ENCODE data around the gene GALNT10.

The GALNT10 gene

DNA sequence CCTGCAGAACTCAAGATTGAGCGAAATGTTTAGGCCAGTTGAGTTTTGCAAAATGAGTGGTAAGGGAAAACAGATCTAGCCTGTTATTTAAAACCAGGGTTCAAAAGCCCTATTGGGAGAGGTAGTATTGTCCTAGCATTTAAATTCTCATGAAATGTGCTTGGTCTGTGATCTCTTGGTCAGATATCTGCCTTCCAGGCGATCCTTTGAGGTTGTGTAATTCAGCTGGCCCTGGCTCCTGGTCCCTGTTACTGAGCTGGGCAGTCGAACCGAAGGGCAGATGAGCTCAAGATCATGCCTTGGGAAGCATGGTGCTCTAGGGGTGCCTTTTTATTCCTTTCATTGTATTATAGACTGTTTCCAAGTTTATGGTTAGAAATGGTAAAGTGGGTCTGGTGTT, 269.6 kb downstream of the GALNT10 start:
- no peak for TF ChIP-seq EZH2phosphoT487 (IDR thresholded peaks at IDR 0.05; ENCODE audit: borderline replicate concordance, low read length)
- no peak for TF ChIP-seq CTCF (IDR thresholded peaks at IDR 0.05; ENCODE audit: low read depth, low read length, poor library complexity, severe bottlenecking)
- Histone ChIP-seq H3K4me2 (ENCODE audit: low read length) (no peak overlapping the region), H3K36me3 (ENCODE audit: control insufficient read depth, low read length) (peaks cover 24% of the 10 kb centered on the region), H4K20me1 (ENCODE audit: control insufficient read depth, insufficient read depth, low read depth, low read length) (no peaks in the 10 kb centered on the region), H3F3A (ENCODE audit: control insufficient read depth, insufficient read depth) (no peaks in the 10 kb centered on the region), H3K9me3 (ENCODE audit: control insufficient read depth, insufficient read depth, low read length) (no peaks in the 10 kb centered on the region), H3K79me2 (ENCODE audit: control insufficient read depth, low read length) (no peaks in the 10 kb centered on the region), H3K4me1 (ENCODE audit: control insufficient read depth, low read length) (peaks cover 12% of the 10 kb centered on the region), H3K4me3 (ENCODE audit: low read length) (no peak overlapping the region), H3K27me3 (ENCODE audit: control insufficient read depth, low read length) (no peaks in the 10 kb centered on the region), H3K9me2 (replicated peaks; ENCODE audit: control insufficient read depth, low read length) (no peaks in the 10 kb centered on the region), H3K27ac (ENCODE audit: low read depth, low read length) (no peak overlapping the region)

DNA sequence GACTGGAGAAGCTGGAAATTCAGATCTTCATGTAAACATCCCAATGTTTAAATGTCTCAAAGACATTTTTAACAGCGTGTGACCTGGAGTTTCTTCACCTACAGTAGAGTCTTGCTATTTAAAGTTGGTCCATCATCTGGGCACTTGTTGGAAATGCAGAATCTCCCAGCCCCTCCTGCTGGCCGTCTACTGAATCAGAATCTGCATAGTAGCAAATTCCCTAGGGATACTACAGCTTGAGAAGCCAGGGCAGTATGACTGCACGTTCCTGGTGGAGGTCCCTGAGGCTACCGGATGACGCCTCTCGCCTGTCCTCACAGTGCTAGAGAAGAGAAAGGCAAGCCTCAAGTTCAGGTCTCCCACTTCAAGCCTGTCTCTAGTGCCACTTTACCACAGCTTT, 271.0 kb downstream of the GALNT10 start:
- Histone ChIP-seq H3K27ac (ENCODE audit: low read depth, low read length) (no peak overlapping the region), H4K20me1 (ENCODE audit: control insufficient read depth, insufficient read depth, low read depth, low read length) (no peaks in the 10 kb centered on the region), H3K36me3 (ENCODE audit: control insufficient read depth, low read length) (peaks cover 11% of the 10 kb centered on the region), H3K9me3 (ENCODE audit: control insufficient read depth, insufficient read depth, low read length) (no peaks in the 10 kb centered on the region), H3F3A (ENCODE audit: control insufficient read depth, insufficient read depth) (no peaks in the 10 kb centered on the region), H3K4me3 (ENCODE audit: low read length) (no peak overlapping the region), H3K4me1 (ENCODE audit: control insufficient read depth, low read length) (peaks cover 12% of the 10 kb centered on the region), H3K79me2 (ENCODE audit: control insufficient read depth, low read length) (no peaks in the 10 kb centered on the region), H3K9me2 (replicated peaks; ENCODE audit: control insufficient read depth, low read length) (no peaks in the 10 kb centered on the region), H3K27me3 (ENCODE audit: control insufficient read depth, low read length) (0 out of 2 replicates have a peak, but pooled peaks cover 3% of the 10 kb centered on the region), H3K4me2 (ENCODE audit: low read length) (no peak overlapping the region)
- TF ChIP-seq EZH2phosphoT487 (IDR thresholded peaks at IDR 0.05; ENCODE audit: borderline replicate concordance, low read length) = no peak
- no peak for TF ChIP-seq CTCF (IDR thresholded peaks at IDR 0.05; ENCODE audit: low read depth, low read length, poor library complexity, severe bottlenecking)

- Histone ChIP-seq H3K9me3 (ENCODE audit: control insufficient read depth, insufficient read depth, low read length) (no peaks in the 10 kb centered on the region), H3K79me2 (ENCODE audit: control insufficient read depth, low read length) (no peaks in the 10 kb centered on the region), H3K4me2 (ENCODE audit: low read length) (no peak overlapping the region), H3F3A (ENCODE audit: control insufficient read depth, insufficient read depth) (no peaks in the 10 kb centered on the region), H4K20me1 (ENCODE audit: control insufficient read depth, insufficient read depth, low read depth, low read length) (no peaks in the 10 kb centered on the region), H3K27me3 (ENCODE audit: control insufficient read depth, low read length) (0 out of 2 replicates have a peak, but pooled peaks cover 3% of the 10 kb centered on the region), H3K36me3 (ENCODE audit: control insufficient read depth, low read length) (no peaks in the 10 kb centered on the region), H3K4me1 (ENCODE audit: control insufficient read depth, low read length) (peaks cover 12% of the 10 kb centered on the region), H3K4me3 (ENCODE audit: low read length) (no peak overlapping the region), H3K27ac (ENCODE audit: low read depth, low read length) (no peak overlapping the region), H3K9me2 (replicated peaks; ENCODE audit: control insufficient read depth, low read length) (no peaks in the 10 kb centered on the region)
- TF ChIP-seq CTCF (IDR thresholded peaks at IDR 0.05; ENCODE audit: low read depth, low read length, poor library complexity, severe bottlenecking) (no peak), EZH2phosphoT487 (IDR thresholded peaks at IDR 0.05; ENCODE audit: borderline replicate concordance, low read length) (no peak)
These were observed 273.9 kb downstream of the GALNT10 start for GRCh38 chr5:154464438-154464837.
